ENCODE data around the gene ZNF157. TPM values are rescaled to one million over a fixed set of nuclear protein-coding genes. Genes with fewer than 3 reads are reported as not detected.

ZNF157 gene
- total and polyA plus RNA-seq, 10 of the 15 experiments (the other 5 are each of a cell fraction or from before 2014, with no cell fraction given): 0.05 to 0.18 (median 0.12) TPM; not detected in 4

DNA sequence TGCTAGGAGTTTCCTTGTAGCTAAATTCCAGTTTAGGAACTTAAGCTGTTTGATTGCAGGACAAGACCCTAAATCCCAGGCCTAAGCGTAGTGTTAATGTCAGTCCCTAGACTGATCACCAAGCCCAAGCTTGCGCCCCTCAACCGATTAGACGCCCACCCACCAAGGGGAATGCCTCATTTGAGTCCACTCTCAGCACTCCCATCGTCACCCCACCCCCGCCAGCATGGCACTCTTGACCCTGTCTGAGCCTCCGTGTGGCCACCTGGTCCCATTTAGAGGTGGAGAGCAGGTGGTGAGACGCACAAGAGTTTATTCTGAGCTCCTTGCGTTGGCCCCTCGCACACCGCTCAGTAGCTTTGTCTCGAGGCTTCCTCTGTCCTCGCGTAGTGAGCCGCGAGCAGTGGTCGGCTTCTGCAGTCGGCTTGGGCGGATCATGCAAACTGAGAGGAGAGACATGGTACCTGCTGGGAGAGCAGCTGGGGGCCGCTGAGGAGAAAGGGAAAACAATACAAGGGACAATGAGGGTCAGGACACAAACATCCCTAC, 48.5 kb upstream of the ZNF157 start:
- Histone ChIP-seq H3K27ac (ENCODE audit: control insufficient read depth, insufficient read depth) (no peak overlapping the region), H4K20me1 (ENCODE audit: control insufficient read depth, insufficient read depth) (no peaks in the 10 kb centered on the region), H3K27me3 (replicated peaks in 1 of 2; ENCODE audit: control insufficient read depth in 2 of 2, insufficient read depth in 2 of 2, low read length in 1 of 2) (no peaks in the 10 kb centered on the region), H3K79me2 (ENCODE audit: control insufficient read depth, insufficient read depth, low read length) (no peaks in the 10 kb centered on the region), H3K4me3 (no peak overlapping the region), H3K9ac (ENCODE audit: control insufficient read depth, insufficient read depth, low read length) (no peak overlapping the region), H2AFZ (ENCODE audit: control insufficient read depth, low read depth, low read length) (no peak overlapping the region; the same call in 1 of the 2 replicates), H3K36me3 (ENCODE audit: control insufficient read depth in 2 of 2, insufficient read depth in 2 of 2, low read length in 1 of 2) (no peaks in the 10 kb centered on the region), H3K4me1 (ENCODE audit: control insufficient read depth, insufficient read depth, low read length) (no peaks in the 10 kb centered on the region), H3K9me3 (replicated peaks; ENCODE audit: control insufficient read depth, insufficient read depth, low read length) (no peaks in the 10 kb centered on the region), H3K4me2 (ENCODE audit: control insufficient read depth, insufficient read depth) (no peak overlapping the region)
- DNase-seq (ENCODE audit: low read depth, low spot score) (no peak), FAIRE-seq (no peak), ATAC-seq (no peak)
- in situ Hi-C loops (cut with MboI): no loop called here
- POLR2A ChIA-PET: no interaction called here
- CTCF ChIA-PET: no interaction called here
- intact Hi-C loops (cut with micrococcal nuclease; ENCODE audit: unreplicated experiment): no loop called here
- no TSS peak for BruUV-seq (replicated peaks)
- 73% methylated on average over 20 of the region's 20 CpGs for WGBS (ENCODE audit: insufficient coverage, insufficient replicate concordance, low lambda C conversion rate, missing lambda C conversion rate)
- RAD21 ChIA-PET (ENCODE audit: unreplicated experiment): interaction anchor here (0.9 kb wide), 1 partner anchor 9 kb away, joined by 3 read pairs; no protein-coding TSS in a partner anchor
- SMC1A ChIA-PET (ENCODE audit: uncharacterized antibody, unreplicated experiment): no interaction called here
- no peak for TF ChIP-seq HDAC6 (IDR thresholded peaks at IDR 0.05; ENCODE audit: unreplicated experiment)
- no peak for TF ChIP-seq TCF3 (IDR thresholded peaks at IDR 0.05; ENCODE audit: borderline replicate concordance, insufficient read depth, low read depth, low read length)
- TF ChIP-seq, protein P1, sequence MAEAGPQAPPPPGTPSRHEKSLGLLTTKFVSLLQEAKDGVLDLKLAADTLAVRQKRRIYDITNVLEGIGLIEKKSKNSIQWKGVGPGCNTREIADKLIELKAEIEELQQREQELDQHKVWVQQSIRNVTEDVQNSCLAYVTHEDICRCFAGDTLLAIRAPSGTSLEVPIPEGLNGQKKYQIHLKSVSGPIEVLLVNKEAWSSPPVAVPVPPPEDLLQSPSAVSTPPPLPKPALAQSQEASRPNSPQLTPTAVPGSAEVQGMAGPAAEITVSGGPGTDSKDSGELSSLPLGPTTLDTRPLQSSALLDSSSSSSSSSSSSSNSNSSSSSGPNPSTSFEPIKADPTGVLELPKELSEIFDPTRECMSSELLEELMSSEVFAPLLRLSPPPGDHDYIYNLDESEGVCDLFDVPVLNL (IDR thresholded peaks at IDR 0.05; ENCODE audit: low read depth, low read length): no peak
- no peak for TF ChIP-seq ZNF274 (IDR thresholded peaks at IDR 0.05; ENCODE audit: insufficient read depth, insufficient read length)
- TF ChIP-seq TARDBP (IDR thresholded peaks at IDR 0.05; ENCODE audit: borderline replicate concordance): no peak
- TF ChIP-seq, protein P2, sequence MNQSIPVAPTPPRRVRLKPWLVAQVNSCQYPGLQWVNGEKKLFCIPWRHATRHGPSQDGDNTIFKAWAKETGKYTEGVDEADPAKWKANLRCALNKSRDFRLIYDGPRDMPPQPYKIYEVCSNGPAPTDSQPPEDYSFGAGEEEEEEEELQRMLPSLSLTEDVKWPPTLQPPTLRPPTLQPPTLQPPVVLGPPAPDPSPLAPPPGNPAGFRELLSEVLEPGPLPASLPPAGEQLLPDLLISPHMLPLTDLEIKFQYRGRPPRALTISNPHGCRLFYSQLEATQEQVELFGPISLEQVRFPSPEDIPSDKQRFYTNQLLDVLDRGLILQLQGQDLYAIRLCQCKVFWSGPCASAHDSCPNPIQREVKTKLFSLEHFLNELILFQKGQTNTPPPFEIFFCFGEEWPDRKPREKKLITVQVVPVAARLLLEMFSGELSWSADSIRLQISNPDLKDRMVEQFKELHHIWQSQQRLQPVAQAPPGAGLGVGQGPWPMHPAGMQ (IDR thresholded peaks at IDR 0.05; ENCODE audit: borderline replicate concordance): no peak
- no peak for TF ChIP-seq TAF1 (IDR thresholded peaks at IDR 0.05; ENCODE audit: borderline replicate concordance, low read depth, low read length)
- TF ChIP-seq, protein P3, sequence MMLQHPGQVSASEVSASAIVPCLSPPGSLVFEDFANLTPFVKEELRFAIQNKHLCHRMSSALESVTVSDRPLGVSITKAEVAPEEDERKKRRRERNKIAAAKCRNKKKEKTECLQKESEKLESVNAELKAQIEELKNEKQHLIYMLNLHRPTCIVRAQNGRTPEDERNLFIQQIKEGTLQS (IDR thresholded peaks at IDR 0.05; ENCODE audit: borderline replicate concordance, extremely low read depth, low read depth, low read length): no peak
- TF ChIP-seq ETV6 (conservative IDR thresholded peaks at IDR 0.05 in 1 of 2, IDR thresholded peaks at IDR 0.05 in 1 of 2; ENCODE audit: borderline replicate concordance in 1 of 2, low read depth in 1 of 2): no peak
- TF ChIP-seq, protein P4, sequence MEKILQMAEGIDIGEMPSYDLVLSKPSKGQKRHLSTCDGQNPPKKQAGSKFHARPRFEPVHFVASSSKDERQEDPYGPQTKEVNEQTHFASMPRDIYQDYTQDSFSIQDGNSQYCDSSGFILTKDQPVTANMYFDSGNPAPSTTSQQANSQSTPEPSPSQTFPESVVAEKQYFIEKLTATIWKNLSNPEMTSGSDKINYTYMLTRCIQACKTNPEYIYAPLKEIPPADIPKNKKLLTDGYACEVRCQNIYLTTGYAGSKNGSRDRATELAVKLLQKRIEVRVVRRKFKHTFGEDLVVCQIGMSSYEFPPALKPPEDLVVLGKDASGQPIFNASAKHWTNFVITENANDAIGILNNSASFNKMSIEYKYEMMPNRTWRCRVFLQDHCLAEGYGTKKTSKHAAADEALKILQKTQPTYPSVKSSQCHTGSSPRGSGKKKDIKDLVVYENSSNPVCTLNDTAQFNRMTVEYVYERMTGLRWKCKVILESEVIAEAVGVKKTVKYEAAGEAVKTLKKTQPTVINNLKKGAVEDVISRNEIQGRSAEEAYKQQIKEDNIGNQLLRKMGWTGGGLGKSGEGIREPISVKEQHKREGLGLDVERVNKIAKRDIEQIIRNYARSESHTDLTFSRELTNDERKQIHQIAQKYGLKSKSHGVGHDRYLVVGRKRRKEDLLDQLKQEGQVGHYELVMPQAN (conservative IDR thresholded peaks at IDR 0.05): no peak
- TF ChIP-seq CHD4 (IDR thresholded peaks at IDR 0.05): no peak
- no peak for TF ChIP-seq KAT2A (conservative IDR thresholded peaks at IDR 0.05; ENCODE audit: control insufficient read depth, low read depth, low read length)
- no peak for TF ChIP-seq CHD2 (IDR thresholded peaks at IDR 0.05; ENCODE audit: borderline replicate concordance, low read depth, low read length)
- TF ChIP-seq, protein P5, sequence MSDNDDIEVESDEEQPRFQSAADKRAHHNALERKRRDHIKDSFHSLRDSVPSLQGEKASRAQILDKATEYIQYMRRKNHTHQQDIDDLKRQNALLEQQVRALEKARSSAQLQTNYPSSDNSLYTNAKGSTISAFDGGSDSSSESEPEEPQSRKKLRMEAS (IDR thresholded peaks at IDR 0.05; ENCODE audit: low read depth, low read length): no peak
